HG03025 (cell line): ENCODE measurements around the gene MUC4.
"Not testable (repeated sequence)": the region's sequence is repeated elsewhere in the genome, so short reads cannot be mapped to it uniquely, and the experiment has no call there.

Experiments
- ATAC-seq: cut with Tn5 transposase; IDR thresholded peaks from one replicate; pipeline ENCODE4 v1.9.1; 2021; ENCODE audit warnings: mild to moderate bottlenecking, moderate library complexity; ENCODE audit not compliant: unreplicated experiment, low FRiP score

Gene MUC4

GRCh38 chr3:195788711-195789581 is 22.8 kb downstream of the MUC4 start:
- ATAC-seq = no peak

DNA sequence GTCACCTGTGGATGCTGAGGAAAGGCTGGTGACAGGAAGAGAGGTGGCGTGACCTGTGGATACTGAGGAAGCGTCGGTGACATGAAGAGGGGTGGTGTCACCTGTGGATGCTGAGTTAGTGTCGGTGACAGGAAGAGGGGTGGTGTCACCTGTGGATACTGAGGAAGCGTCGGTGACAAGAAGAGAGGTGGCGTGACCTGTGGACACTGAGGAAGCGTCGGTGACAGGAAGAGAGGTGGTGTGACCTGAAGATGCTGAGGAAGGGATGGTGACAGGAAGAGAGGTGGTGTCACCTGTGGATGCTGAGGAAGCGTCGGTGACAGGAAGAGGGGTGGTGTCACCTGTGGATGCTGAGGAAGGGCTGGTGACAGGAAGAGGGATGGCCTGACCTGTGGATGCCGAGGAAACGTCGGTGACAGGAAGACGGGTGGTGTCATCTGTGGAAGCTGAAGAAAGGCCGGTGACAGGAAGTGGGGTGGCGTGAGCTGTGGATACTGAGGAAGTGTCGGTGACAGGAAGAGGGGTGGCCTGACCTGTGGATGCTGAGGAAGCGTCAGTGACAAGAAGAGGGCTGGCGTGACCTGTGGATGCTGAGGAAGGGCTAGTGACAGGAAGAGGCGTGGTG is 25.8 kb downstream of the MUC4 start:
- ATAC-seq = not testable (repeated sequence)

DNA sequence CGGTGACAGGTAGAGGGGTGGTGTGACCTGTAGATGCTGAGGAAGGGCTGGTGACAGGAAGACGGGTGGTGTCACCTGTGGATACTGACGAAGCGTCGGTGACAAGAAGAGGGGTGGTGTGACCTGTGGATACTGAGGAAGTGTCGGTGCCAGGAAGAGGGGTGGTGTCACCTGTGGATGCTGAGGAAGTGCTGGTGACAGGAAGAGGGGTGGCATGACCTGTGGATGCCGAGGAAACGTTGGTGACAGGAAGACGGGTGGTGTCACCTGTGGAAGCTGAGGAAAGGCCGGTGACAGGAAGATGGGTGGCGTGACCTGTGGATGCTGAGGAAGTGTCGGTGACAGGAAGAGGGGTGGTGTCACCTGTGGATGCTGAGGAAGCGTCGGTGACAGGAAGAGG is 27.7 kb downstream of the MUC4 start:
- not testable (repeated sequence) for ATAC-seq

DNA sequence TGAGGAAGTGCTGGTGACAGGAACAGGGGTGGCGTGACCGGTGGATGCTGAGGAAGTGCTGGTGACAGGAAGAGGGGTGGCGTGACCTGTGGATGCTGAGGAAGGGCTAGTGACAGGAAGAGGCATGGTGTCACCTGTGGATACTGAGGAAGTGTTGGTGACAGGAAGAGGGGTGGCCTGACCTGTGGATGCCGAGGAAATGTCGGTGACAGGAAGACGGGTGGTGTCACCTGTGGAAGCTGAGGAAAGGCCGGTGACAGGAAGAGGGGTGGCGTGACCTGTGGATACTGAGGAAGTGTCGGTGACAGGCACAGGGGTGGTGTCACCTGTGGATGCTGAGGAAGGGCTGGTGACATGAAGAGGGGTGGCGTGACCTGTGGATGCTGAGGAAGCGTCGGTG is 30.5 kb downstream of the MUC4 start:
- ATAC-seq = not testable (repeated sequence)

DNA sequence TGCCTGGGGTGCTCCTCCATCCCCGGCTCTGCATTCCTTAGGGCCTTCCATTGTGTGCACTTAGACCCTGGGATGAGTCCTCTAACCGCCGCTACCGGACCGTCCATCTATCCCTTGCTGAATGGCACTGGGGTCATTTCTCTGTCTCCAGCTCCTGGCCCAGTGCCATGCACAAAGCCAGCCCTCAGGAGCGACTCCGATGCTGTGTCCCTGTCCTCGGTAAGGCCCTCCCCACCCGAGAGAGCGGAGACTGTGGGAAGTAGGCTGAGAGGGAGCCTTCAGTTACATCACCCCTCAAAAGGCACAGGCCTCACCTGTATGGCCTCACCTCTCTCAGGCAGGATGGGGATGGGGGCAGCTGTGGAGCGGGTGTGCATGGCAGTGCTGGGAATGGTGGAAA is 33.8 kb downstream of the MUC4 start:
- no peak for ATAC-seq

DNA sequence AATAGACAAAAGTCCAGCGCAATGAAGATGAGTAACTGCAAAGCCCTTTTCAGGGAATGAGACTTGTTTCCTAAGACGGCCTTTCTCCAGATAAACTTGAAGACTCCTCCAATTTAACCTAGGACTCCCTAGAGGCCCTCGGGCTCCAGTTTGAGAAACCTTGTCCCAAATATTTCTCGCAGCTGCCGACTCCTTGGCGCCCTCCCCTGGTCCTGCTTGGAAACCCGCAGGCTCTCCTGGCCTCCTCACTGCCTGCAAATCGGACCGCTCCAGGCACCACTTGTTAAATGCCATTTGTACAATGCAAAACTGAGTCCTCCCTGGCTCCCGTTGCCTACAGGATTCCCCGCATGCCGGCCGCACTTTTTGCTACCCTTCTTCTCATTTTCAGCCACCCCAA is 36.8 kb downstream of the MUC4 start:
- no peak for ATAC-seq

DNA sequence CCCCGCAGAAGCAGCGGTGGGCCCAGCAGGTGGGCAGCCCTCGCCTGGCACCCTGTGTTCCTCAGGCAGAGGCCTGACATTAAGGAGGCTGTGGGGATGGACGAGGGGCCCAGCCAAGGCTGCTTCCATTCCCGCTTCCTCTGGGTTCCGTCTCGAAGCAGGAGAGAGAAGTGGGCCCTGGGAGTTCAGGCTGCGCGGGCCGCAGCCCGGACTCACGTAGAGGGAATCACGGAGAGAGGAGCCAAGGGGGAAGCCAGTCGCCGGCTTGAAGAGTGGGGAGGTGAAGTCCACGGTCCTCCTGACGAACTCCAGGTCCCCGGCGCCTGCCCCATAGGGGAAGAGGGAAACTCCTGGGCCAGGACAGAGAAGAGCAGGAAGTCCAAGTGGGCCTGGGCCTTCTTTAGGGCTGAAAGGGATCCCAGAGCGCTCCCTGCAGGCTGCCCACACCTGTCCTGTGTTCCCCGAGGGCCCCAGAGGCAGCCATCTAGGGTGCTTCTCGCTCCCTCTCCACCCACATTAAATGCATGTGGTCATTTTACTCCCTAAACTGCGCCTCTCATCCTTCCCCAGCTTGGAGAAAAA is 37.7 kb downstream of the MUC4 start:
- ATAC-seq = no peak

DNA sequence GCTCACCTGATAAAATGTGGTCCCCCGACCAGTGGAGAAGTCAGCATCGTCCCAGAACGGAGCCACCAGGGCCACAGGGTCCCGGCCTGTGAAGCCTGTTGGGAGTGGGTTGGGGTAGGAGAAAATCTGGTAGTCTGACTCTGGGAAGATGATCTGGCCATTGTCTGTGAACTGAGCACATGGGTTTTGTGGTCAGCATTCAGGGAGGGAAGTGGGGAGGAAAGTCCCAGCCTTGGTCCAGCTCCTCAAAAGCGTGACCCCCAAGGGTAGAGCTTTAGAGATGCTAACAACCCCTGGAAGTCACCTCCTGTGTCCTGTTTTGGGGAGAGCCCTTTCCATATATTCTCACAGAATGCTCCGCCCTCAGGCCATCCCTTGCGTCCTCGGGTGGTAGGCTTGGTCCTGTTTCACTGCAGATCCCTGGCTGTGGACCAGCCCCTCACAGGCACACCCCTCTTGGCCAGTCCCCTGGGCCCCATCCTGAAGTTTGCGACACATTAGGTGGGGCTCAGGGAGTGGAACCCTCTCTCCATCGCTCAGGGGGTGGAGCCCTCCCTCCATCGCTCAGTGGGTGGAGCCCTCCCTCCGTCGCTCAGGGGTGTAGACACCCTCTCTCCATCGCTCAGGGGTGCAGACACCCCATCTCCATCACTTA is 40.0 kb downstream of the MUC4 start:
- ATAC-seq = no peak

GRCh38 chr3:195770841-195771645 is 40.7 kb downstream of the MUC4 start:
- ATAC-seq = not testable (repeated sequence)

DNA sequence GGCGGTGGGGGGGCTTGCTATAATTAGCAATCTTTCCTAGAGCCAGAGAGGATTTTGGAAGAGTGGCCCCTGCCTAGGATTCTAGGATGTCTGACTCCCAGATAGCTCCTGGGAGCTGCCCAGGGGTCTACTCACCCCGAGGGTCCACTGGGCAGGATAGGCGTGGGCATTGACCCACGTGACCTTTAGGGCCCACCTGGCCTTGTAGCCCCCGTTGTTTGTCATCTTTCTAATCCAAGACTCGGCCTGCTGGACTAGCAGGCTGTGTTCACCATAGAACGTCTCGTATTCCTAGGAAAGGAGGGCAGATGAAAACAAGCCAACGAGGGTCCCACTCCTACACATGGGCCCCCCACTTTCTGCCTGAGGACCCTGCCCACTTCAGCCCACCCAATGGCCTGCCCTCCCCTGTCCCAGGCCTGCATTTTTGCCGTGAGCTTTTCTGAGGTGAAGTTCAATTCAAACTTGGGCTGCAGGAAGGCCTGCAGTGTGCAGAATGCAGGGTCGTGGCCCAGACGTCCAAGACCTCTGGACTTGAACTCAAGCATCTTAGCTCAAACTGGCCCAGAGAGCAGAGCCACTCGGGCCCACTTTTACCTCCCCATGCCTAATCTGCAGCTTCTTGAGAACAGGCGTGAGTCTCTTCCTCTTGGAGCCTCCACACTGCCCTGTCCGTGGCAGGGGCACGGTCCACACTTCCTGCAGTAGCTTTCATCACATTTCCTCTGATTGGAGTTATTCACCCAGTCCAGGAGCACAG is 41.5 kb downstream of the MUC4 start:
- ATAC-seq = no peak

DNA sequence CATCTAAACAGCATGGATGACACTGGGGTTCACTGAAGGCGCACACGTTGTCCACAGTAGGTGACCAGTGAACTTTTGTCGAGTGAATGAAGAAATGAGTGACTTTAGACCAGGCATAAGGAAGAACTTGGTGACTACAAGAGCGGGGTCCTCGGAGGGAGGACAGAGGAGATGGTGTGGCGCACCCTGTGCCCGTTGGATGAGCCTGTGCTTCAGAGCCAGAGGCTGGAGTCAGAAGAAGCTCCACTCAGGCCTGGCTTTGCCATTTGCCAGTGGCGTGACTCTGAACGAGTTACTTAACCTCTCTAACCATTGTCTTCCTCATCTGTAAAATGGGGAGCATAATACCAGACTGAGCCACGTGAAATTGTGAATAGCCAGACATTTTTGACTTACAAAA is 42.2 kb downstream of the MUC4 start:
- no peak for ATAC-seq

DNA sequence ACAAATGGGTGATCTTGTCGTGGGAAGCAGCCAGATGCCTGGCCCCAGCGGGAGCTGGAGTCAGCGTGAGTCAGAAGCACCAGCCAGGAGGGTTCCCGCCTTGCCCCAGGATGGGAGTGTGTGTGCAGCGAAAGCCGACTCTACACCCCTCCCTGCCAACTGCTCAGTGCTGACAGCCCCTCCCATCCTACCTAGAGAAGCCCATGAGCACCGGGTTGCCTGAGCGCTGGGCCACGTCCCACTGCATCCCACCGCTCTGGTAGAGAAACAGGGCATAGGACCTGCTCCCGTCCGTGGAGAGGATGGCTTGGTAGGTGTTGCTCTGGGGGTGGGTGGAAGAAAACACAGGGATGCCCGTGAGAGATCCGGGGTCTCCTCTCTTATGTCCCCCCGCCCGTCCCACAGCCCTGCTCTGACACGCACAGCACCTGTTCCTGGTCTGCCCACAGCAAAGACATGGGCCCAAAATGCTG is 42.9 kb downstream of the MUC4 start:
- ATAC-seq = no peak

- no peak for ATAC-seq
Measured at GRCh38 chr3:195768414-195768813, 43.3 kb downstream of the MUC4 start.

GRCh38 chr3:195767792-195768191 is 43.9 kb downstream of the MUC4 start:
- ATAC-seq = no peak

DNA sequence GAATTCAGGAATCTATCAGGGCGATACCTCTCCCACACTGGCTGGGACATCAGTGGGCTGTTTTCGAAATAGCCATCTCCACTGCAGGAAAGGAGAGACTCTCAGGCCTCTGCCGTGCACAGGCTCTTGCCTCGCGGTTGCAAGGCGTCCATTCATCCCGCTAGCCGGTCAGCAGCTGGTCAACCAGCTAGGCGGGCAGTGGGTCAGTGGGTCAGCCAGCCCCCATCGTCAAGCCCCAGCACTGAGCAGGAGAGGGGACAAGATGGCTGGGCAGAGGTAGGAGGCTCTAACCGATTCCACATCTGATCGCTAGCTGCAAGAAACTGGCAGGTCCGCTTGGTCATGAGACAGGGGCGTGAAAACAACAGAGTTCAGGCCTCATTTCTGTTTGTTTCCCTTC is 45.1 kb downstream of the MUC4 start:
- no peak for ATAC-seq

DNA sequence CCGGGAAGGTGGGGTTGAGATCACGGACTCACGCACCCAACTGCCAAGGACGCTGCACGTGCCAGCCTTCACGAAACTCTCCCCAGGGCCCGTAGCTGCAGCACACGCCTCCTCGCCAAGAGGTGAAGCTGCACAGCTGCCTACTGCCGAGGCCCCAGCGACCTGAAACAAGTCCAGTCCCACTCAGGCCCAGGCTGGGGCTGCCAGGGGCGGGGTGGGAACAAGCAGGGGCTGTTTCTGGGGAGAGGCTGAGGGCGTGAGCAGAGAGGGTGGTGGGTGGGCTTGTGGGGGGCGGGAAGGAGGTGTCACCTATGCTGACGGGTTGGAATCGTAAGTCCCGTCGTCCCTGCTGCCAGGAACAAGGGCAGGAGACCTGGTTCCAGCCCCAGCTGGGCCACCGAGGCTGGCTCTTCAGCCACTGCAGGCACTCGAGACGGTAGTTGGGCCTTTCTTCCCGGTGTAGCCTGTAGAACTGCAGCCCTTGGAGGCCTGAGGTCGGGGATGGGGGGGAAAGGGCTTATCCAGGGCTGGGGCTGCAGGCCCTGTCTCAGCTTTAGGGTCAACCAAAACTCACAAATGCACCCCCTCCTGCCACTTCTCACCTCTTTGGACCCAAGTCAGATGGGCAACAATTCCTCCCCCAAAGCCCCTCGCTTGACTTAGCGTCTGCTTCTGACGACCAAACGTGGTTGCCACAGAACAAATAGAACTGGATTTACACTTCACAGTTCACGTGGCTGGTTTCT is 46.6 kb downstream of the MUC4 start:
- no peak for ATAC-seq

DNA sequence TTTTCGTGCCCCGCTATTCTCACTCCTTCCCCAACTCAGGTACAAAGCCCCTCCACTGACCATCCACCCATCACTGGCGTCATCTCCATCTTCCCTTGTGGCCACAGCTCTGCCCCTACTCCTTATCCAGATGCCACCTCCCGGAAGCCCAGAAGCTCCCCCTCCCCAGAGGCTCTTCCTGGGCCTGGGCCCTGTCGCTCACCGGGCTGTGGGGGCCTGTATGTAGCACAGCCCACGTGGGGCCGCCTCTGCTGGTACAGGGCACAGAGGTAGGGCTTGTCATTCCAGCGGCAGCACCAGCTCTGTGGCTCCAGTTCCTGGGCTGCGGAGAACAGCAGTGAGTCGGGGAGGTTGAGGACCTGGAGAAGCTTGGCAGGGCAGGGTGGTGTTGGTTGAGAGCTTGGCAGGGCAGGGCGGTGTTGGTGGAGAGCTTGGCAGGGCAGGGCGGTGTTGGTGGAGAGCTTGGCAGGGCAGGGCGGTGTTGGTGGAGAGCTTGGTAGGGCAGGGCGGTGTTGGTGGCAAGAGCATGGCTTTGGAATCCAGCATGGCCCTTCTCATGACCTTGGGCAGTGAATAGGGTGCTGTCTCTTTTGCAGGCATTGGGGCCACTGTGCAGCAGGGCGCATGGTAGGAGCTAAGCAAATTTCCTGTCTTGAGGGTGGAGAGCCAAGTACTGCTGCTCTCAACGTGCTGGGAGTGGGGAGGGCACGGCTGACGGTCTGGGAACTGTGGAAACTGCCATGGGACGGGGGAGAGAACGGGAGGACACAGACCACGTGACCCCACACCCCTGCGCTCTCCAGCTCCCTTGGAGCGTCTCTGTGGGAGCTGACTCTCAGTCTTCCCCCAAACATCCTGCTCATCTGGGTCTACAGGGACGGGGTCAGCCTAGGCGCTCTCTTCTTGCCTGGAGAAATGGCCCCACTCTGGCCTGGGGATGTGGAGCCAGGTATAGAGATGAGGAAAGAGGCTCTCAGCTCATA is 47.6 kb downstream of the MUC4 start:
- no peak for ATAC-seq
